WTC11 (cell line): ENCODE measurements around the gene EIF3I. TPM values are rescaled to one million over a fixed set of nuclear protein-coding genes. Genes with fewer than 3 reads are reported as not detected.

ENCODE experiments used
- ATAC-seq: fragments of 200-7000 bp; cut with Tn5 transposase; 2 replicates; pipeline ENCODE4 v1.10.0; 2021; ENCODE audit warnings: mild to moderate bottlenecking, moderate library complexity
- CTCF ChIA-PET: fragments of 300-600 bp; sonication (Branson Sonifier 250); formaldehyde crosslinking; loops from one replicate; lab custom pipeline; 2021; ENCODE audit warnings: antibody characterized with exemption; lab: Charles Lee
- POLR2A ChIA-PET: fragments of 350-600 bp; sonication (Branson Sonifier 250); formaldehyde crosslinking; loops from one replicate; lab custom pipeline; 2021; ENCODE audit warnings: antibody characterized with exemption; lab: Charles Lee
- DNase-seq: peaks from one replicate; pipeline ENCODE4 v3.0.0; 2021; ENCODE audit warnings: low spot score
- H3K27ac Mint-ChIP-seq: 2 replicates; pipeline ENCODE4 v1.8.0; 2021; ENCODE audit warnings: mixed read lengths
- H3K27me3 Mint-ChIP-seq: 2 replicates; pipeline ENCODE4 v1.8.0; 2021; ENCODE audit warnings: low read depth, mild to moderate bottlenecking, moderate library complexity, mixed read lengths
- H3K36me3 Mint-ChIP-seq: 2 replicates; pipeline ENCODE4 v1.8.0; 2021; ENCODE audit warnings: mixed read lengths
- H3K4me1 Mint-ChIP-seq: 2 replicates; pipeline ENCODE4 v1.8.0; 2022; ENCODE audit warnings: mixed read lengths
- H3K4me3 Mint-ChIP-seq: 2 replicates; pipeline ENCODE4 v1.8.0; 2021; ENCODE audit warnings: mild to moderate bottlenecking, moderate library complexity, mixed read lengths
- H3K9me3 Mint-ChIP-seq: 2 replicates; pipeline ENCODE4 v1.8.0; 2021; ENCODE audit warnings: mixed read lengths
- AR ChIP-seq: fragments of 250-450 bp; sonication (Bioruptor Pico); IDR thresholded peaks from 2 replicates; pipeline ENCODE4 v1.9.0; 2021; ENCODE audit warnings: mild to moderate bottlenecking
- CDX4 ChIP-seq: fragments of 250-450 bp; sonication (Bioruptor Pico); IDR thresholded peaks from 2 replicates; pipeline ENCODE4 v1.9.0; 2021; ENCODE audit warnings: moderate library complexity, mild to moderate bottlenecking, inconsistent platforms, borderline replicate concordance
- FOXK1 ChIP-seq: sonication (generic); formaldehyde crosslinking; IDR thresholded peaks from 2 replicates; pipeline ENCODE4 v1.8.0; 2022; ENCODE audit warnings: mild to moderate bottlenecking, moderate library complexity, missing genetic modification reagents
- GTF2I ChIP-seq: fragments of 250-450 bp; sonication (Bioruptor Pico); conservative IDR thresholded peaks from 2 replicates; pipeline ENCODE4 v1.4.0; 2021; ENCODE audit warnings: mild to moderate bottlenecking
- HMGA2 ChIP-seq: fragments of 250-450 bp; sonication (Bioruptor Pico); IDR thresholded peaks from 2 replicates; pipeline ENCODE4 v1.4.0; 2021; ENCODE audit warnings: mild to moderate bottlenecking, moderate library complexity
- KAT7 ChIP-seq: sonication (generic); formaldehyde crosslinking; IDR thresholded peaks from 2 replicates; pipeline ENCODE4 v1.8.1; 2023; ENCODE audit warnings: missing genetic modification reagents, mild to moderate bottlenecking, borderline replicate concordance
- PREB ChIP-seq: sonication (generic); formaldehyde crosslinking; IDR thresholded peaks from 2 replicates; pipeline ENCODE4 v1.8.1; 2022; ENCODE audit warnings: mild to moderate bottlenecking, missing genetic modification reagents, moderate library complexity, borderline replicate concordance
- PRRX2 ChIP-seq: fragments of 250-450 bp; sonication (Bioruptor Pico); IDR thresholded peaks from 2 replicates; pipeline ENCODE4 v1.8.0; 2021; ENCODE audit warnings: mild to moderate bottlenecking
- RELA ChIP-seq: sonication (generic); formaldehyde crosslinking; IDR thresholded peaks from 2 replicates; pipeline ENCODE4 v1.8.1; 2022; ENCODE audit warnings: missing genetic modification reagents, mild to moderate bottlenecking, borderline replicate concordance
- TCF7 ChIP-seq: sonication (generic); formaldehyde crosslinking; IDR thresholded peaks from 2 replicates; pipeline ENCODE4 v1.8.0; 2022; ENCODE audit warnings: mild to moderate bottlenecking, low read depth, missing genetic modification reagents, moderate library complexity
- ZBTB21 ChIP-seq: sonication (generic); formaldehyde crosslinking; IDR thresholded peaks from 2 replicates; pipeline ENCODE4 v1.8.1; 2023; ENCODE audit warnings: mild to moderate bottlenecking, missing genetic modification reagents, borderline replicate concordance
- ZNF423 ChIP-seq: fragments of 250-450 bp; sonication (Bioruptor Pico); IDR thresholded peaks from 2 replicates; pipeline ENCODE4 v2.1.2; 2022; ENCODE audit warnings: mild to moderate bottlenecking, moderate library complexity
- ZSCAN18 ChIP-seq: fragments of 250-450 bp; sonication (Bioruptor Pico); IDR thresholded peaks from 2 replicates; pipeline ENCODE4 v2.1.2; 2022; ENCODE audit warnings: mild to moderate bottlenecking, moderate library complexity
- total RNA-seq: library from RNA; stranded (reverse); gene quantifications from 3 replicates; pipeline ENCODE4 v1.2.3, GENCODE V29; 2021
- TF ChIP-seq, protein P1 (sequence below): sonication (generic); formaldehyde crosslinking; IDR thresholded peaks from 2 replicates; pipeline ENCODE4 v1.8.1; 2023; ENCODE audit warnings: mild to moderate bottlenecking, missing genetic modification reagents, borderline replicate concordance
- TF ChIP-seq, protein P2 (sequence below): sonication (generic); formaldehyde crosslinking; IDR thresholded peaks from 2 replicates; pipeline ENCODE4 v1.8.0; 2023; ENCODE audit warnings: missing genetic modification reagents, mild to moderate bottlenecking, borderline replicate concordance
- TF ChIP-seq, protein P3 (sequence below): fragments of 250-450 bp; sonication (Bioruptor Pico); IDR thresholded peaks from 2 replicates; pipeline ENCODE4 v1.9.0; 2021; ENCODE audit warnings: mild to moderate bottlenecking
- TF ChIP-seq, protein P4 (sequence below): sonication (generic); formaldehyde crosslinking; conservative IDR thresholded peaks from 2 replicates; pipeline ENCODE4 v1.8.1; 2023; ENCODE audit warnings: mild to moderate bottlenecking, low read depth, missing genetic modification reagents, moderate library complexity

Gene EIF3I
- total RNA-seq, 1 experiment from 2014 or later: 237 TPM

DNA sequence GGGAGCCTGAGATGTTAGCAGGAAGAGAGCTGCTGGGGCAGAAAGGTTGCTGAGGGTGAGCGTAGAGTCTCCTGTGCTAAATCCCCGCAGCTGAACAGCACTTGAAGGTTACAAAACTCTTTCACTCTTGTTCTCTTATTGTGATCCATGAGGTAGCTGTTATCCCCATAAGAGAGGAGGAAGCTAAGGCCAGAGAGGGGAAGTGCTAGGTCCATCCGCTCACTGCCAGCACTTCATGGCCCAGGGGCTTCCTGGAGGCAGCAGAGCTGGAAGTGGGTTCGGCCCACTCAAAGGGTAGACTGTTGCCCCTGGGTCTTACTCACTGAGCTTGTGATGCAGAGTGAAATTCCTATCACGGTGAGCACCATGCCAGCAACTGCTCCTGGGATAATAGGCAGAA is 5.6 kb upstream of the EIF3I start (continued):
- TF ChIP-seq, protein P1, sequence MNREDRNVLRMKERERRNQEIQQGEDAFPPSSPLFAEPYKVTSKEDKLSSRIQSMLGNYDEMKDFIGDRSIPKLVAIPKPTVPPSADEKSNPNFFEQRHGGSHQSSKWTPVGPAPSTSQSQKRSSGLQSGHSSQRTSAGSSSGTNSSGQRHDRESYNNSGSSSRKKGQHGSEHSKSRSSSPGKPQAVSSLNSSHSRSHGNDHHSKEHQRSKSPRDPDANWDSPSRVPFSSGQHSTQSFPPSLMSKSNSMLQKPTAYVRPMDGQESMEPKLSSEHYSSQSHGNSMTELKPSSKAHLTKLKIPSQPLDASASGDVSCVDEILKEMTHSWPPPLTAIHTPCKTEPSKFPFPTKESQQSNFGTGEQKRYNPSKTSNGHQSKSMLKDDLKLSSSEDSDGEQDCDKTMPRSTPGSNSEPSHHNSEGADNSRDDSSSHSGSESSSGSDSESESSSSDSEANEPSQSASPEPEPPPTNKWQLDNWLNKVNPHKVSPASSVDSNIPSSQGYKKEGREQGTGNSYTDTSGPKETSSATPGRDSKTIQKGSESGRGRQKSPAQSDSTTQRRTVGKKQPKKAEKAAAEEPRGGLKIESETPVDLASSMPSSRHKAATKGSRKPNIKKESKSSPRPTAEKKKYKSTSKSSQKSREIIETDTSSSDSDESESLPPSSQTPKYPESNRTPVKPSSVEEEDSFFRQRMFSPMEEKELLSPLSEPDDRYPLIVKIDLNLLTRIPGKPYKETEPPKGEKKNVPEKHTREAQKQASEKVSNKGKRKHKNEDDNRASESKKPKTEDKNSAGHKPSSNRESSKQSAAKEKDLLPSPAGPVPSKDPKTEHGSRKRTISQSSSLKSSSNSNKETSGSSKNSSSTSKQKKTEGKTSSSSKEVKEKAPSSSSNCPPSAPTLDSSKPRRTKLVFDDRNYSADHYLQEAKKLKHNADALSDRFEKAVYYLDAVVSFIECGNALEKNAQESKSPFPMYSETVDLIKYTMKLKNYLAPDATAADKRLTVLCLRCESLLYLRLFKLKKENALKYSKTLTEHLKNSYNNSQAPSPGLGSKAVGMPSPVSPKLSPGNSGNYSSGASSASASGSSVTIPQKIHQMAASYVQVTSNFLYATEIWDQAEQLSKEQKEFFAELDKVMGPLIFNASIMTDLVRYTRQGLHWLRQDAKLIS (CRISPR knock-in tag): no peak
- TF ChIP-seq HMGA2 (CRISPR knock-in tag) (no peak), AR (CRISPR knock-in tag) (no peak), ZSCAN18 (CRISPR knock-in tag) (no peak)
- TF ChIP-seq, all 79 proteins: peak for 0

DNA sequence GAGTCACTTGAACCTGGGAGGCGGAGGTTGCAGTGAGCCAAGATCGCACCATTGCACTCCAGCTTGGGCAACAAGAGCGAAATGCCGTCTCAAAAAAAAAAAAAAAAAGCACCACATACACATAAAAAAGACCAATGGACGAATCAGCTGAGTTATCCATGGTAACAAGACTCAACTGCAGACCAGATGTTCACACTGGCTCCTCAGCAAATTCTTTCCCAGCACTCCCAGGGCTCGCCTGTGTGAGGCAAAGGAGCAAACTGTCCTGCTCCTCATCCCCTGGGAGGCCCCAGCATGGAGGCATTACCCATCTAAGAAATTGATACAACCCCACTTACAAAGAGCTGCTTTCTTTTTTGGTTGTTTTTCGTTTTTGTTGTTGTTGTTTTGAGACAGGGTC is 3.2 kb upstream of the EIF3I start:
- H3K27me3 Mint-ChIP-seq: no peaks in the 10 kb centered on the region
- no peak overlapping the region for H3K27ac Mint-ChIP-seq
- peaks cover 13% of the 10 kb centered on the region for H3K4me1 Mint-ChIP-seq
- no peak overlapping the region for H3K4me3 Mint-ChIP-seq
- DNase-seq (no peak), ATAC-seq (no peak)
- ChIA-PET CTCF (interaction anchor here (0.6 to 1.2 kb wide), 2 partner anchors 21 to 29 kb away, joined by 3 read pairs; no protein-coding TSS in a partner anchor), POLR2A (interaction anchor here (0.6 kb wide), 2 partner anchors 99 to 113 kb away, joined by 3 read pairs; no protein-coding TSS in a partner anchor)
- H3K36me3 Mint-ChIP-seq: peaks cover 2% of the 10 kb centered on the region; the same call in 1 of the 2 replicates
- H3K9me3 Mint-ChIP-seq: no peaks in the 10 kb centered on the region
- no peak for TF ChIP-seq PRRX2 (CRISPR knock-in tag)
- no peak for TF ChIP-seq CDX4 (CRISPR knock-in tag)
- TF ChIP-seq ZBTB21 (CRISPR knock-in tag): no peak
- TF ChIP-seq RELA (CRISPR knock-in tag): no peak
- no peak for TF ChIP-seq GTF2I
- TF ChIP-seq PREB (CRISPR knock-in tag): no peak
- TF ChIP-seq, protein P2, sequence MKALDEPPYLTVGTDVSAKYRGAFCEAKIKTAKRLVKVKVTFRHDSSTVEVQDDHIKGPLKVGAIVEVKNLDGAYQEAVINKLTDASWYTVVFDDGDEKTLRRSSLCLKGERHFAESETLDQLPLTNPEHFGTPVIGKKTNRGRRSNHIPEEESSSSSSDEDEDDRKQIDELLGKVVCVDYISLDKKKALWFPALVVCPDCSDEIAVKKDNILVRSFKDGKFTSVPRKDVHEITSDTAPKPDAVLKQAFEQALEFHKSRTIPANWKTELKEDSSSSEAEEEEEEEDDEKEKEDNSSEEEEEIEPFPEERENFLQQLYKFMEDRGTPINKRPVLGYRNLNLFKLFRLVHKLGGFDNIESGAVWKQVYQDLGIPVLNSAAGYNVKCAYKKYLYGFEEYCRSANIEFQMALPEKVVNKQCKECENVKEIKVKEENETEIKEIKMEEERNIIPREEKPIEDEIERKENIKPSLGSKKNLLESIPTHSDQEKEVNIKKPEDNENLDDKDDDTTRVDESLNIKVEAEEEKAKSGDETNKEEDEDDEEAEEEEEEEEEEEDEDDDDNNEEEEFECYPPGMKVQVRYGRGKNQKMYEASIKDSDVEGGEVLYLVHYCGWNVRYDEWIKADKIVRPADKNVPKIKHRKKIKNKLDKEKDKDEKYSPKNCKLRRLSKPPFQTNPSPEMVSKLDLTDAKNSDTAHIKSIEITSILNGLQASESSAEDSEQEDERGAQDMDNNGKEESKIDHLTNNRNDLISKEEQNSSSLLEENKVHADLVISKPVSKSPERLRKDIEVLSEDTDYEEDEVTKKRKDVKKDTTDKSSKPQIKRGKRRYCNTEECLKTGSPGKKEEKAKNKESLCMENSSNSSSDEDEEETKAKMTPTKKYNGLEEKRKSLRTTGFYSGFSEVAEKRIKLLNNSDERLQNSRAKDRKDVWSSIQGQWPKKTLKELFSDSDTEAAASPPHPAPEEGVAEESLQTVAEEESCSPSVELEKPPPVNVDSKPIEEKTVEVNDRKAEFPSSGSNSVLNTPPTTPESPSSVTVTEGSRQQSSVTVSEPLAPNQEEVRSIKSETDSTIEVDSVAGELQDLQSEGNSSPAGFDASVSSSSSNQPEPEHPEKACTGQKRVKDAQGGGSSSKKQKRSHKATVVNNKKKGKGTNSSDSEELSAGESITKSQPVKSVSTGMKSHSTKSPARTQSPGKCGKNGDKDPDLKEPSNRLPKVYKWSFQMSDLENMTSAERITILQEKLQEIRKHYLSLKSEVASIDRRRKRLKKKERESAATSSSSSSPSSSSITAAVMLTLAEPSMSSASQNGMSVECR (CRISPR knock-in tag): no peak
- no peak for TF ChIP-seq KAT7
- TF ChIP-seq, protein P3, sequence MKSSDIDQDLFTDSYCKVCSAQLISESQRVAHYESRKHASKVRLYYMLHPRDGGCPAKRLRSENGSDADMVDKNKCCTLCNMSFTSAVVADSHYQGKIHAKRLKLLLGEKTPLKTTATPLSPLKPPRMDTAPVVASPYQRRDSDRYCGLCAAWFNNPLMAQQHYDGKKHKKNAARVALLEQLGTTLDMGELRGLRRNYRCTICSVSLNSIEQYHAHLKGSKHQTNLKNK (CRISPR knock-in tag): no peak
- TF ChIP-seq, protein P4, sequence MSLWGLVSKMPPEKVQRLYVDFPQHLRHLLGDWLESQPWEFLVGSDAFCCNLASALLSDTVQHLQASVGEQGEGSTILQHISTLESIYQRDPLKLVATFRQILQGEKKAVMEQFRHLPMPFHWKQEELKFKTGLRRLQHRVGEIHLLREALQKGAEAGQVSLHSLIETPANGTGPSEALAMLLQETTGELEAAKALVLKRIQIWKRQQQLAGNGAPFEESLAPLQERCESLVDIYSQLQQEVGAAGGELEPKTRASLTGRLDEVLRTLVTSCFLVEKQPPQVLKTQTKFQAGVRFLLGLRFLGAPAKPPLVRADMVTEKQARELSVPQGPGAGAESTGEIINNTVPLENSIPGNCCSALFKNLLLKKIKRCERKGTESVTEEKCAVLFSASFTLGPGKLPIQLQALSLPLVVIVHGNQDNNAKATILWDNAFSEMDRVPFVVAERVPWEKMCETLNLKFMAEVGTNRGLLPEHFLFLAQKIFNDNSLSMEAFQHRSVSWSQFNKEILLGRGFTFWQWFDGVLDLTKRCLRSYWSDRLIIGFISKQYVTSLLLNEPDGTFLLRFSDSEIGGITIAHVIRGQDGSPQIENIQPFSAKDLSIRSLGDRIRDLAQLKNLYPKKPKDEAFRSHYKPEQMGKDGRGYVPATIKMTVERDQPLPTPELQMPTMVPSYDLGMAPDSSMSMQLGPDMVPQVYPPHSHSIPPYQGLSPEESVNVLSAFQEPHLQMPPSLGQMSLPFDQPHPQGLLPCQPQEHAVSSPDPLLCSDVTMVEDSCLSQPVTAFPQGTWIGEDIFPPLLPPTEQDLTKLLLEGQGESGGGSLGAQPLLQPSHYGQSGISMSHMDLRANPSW (CRISPR knock-in tag): no peak
- no peak for TF ChIP-seq FOXK1 (CRISPR knock-in tag)
- TF ChIP-seq ZNF423 (CRISPR knock-in tag): no peak
- TF ChIP-seq TCF7 (CRISPR knock-in tag): no peak
